LNCAP (cell line): ENCODE measurements around the gene KRT6A.

Experiments used
- CTCF ChIP-seq: fragments of 450-650 bp; IDR thresholded peaks from 2 replicates; pipeline ENCODE4 v1.5.1; 2017; ENCODE audit warnings: mild to moderate bottlenecking

KRT6A gene

DNA sequence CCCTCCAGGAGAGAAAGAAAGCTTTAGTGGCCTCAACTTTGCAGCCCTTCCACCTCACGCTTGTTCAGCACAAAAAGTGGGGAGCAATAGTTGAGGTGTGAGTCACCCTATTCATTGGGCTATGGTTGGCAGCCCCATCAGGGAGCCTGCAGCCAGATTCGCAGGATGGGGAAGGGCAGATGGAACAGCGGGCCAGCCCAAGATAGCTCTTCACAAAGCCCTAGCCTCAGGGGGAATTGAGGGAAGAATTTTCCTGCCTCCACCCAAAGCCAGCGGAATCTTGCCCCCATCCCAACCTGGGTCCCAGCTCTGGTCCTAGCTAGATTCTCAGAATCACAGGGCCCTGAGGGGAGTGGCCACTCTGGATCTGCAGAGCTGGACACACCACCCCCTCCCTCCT is 30.8 kb upstream of the KRT6A start:
- no peak for TF ChIP-seq CTCF

DNA sequence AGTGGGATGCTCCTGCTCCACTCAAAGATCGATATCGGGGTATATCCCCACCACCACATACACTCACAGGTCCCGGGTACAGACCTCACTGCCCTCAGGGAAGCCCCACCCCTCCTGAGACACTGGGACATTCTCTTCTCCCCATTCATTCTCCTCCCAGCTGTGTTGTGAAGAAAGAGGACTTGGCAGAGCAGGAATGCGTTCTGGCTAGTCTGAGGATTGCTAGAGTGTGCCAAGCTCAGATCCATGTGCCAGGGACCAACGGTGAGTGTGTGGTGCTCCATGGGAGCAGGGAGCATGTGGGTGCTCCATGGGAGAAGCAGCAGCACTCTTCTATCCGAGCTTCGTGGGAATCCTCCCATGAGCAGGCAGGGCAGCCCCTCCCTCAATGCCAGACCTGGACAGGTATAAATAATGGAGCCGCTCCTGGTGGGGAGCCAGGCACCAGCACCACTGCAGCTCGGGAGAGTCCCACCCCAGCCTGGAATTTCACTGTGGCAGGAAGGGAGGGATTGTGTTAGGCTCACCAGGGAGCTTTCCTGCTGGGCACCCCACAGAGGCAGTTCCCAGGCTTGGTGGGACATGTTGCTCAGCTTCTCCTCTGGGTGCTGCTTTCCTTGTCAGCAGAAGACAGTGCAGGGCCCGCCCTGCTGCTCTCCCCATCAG is 29.4 kb upstream of the KRT6A start:
- TF ChIP-seq CTCF = no peak

DNA sequence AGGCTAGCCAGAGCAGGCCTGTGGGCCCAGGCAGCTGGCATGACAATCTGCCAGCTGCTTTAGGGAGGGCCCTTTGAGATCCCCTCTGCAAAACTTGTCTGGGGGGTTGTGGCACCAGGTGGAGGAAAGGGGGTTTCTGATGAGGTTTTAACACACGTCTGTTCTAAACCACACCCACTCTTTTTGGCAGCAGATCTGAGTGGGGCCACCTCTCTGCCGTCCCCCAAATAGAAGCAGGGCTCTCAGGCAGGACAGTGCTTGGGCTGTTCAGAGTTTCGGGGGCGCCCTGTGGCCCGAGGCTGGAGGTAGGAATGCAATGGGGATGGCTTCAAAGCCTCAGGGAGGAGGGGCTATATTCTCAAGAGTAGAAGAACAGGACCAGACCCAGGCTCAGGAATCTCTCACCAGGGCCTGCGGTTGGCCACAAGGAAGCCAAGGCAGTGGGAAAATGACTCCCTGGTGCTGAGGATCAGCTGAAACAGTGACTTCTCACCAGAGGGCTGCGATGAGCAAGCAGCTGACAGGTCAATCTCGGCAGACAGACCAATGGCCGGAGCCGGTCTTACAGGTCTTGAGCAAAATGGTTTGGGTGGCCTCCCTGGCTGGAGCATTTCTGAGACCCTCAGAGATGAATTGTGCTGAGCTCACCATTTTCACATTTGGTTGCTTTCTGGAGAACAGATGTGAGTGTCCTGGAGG is 28.7 kb upstream of the KRT6A start:
- no peak for TF ChIP-seq CTCF

GRCh38 chr12:52521175-52521567 is 28.1 kb upstream of the KRT6A start:
- no peak for TF ChIP-seq CTCF

- no peak for TF ChIP-seq CTCF
These were observed 27.0 kb upstream of the KRT6A start, which contains the start of gene KRT5 for GRCh38 chr12:52519826-52520662. Gene KRT5, minus strand, starts transcription at chr12:52520394. Its CDS starts 98 bp downstream, at chr12:52520296.

DNA sequence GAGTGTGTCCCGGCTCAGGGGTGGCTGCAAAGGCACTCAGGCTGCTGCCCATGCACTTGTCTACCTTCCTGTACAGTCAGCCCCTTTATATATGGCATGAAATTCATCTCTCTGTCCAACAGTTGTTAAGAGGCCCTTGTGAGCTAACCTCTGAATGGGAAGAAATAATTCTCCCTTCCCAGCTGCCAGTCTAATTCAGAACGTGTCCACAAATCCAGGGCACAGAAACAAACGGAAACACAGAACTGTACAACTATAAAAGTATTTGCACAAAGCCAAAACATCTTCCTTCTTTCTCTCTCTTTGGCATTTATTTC is 26.3 kb upstream of the KRT6A start:
- no peak for TF ChIP-seq CTCF

- no peak for TF ChIP-seq CTCF
These were observed 25.7 kb upstream of the KRT6A start for GRCh38 chr12:52518574-52519386.
